Activated CD4-positive, alpha-beta T cell treated with anti-CD3 and anti-CD28 coated beads for 36 hours (primary cell): ENCODE results near the gene SYNE4. TPM values are rescaled to one million over a fixed set of nuclear protein-coding genes. Genes with fewer than 3 reads are reported as not detected.
"Not testable (repeated sequence)": the region's sequence is repeated elsewhere in the genome, so short reads cannot be mapped to it uniquely, and the experiment has no call there.

ENCODE experiments used
- ATAC-seq: fragments of 200-7000 bp; cut with Tn5 transposase; one replicate; pipeline ENCODE4 v1.10.0; 2021; ENCODE audit warnings: mild to moderate bottlenecking, moderate library complexity
- CTCF ChIA-PET: fragments of 350-600 bp; sonication (Branson Sonifier 250); formaldehyde crosslinking; loops from one replicate; lab custom pipeline; 2021; ENCODE audit warnings: antibody characterized with exemption; lab: Charles Lee
- POLR2A ChIA-PET: fragments of 350-600 bp; sonication (Branson Sonifier 250); formaldehyde crosslinking; loops from one replicate; lab custom pipeline; 2021; ENCODE audit warnings: antibody characterized with exemption, inconsistent platforms; lab: Charles Lee
- DNase-seq: peaks from one replicate; pipeline ENCODE4 v3.0.0-alpha.2; 2020
- H3K27ac Mint-ChIP-seq: one replicate; pipeline ENCODE4 v1.8.0; 2021; ENCODE audit warnings: mixed read lengths
- H3K27me3 Mint-ChIP-seq: one replicate; pipeline ENCODE4 v1.8.0; 2021; ENCODE audit warnings: mixed read lengths
- H3K36me3 Mint-ChIP-seq: one replicate; pipeline ENCODE4 v1.8.0; 2021; ENCODE audit warnings: low read depth, mixed read lengths
- H3K4me1 Mint-ChIP-seq: one replicate; pipeline ENCODE4 v1.8.0; 2021; ENCODE audit warnings: mixed read lengths
- H3K4me3 Mint-ChIP-seq: one replicate; pipeline ENCODE4 v1.8.0; 2021; ENCODE audit warnings: mild to moderate bottlenecking, moderate library complexity, mixed read lengths
- H3K9me3 Mint-ChIP-seq: one replicate; pipeline ENCODE4 v1.8.0; 2021; ENCODE audit warnings: low read depth, mixed read lengths
- intact Hi-C, 2 experiments: fragments of 100-400 bp; cut with DNase I in 1 of 2; cut with micrococcal nuclease in 1 of 2; formaldehyde crosslinking; loops; one replicate each; pipeline versions ENCODE4 v1.14.2 to v1.15.1; 2022 to 2024; cut with DNase I, micrococcal nuclease
- total RNA-seq, 2 experiments: library from RNA; stranded (reverse); gene quantifications; one replicate each; pipeline ENCODE4 v1.2.3, GENCODE V29; 2021

The SYNE4 gene
- total RNA-seq, 2 experiments from 2014 or later, result 1.6 to 1.7 TPM

DNA sequence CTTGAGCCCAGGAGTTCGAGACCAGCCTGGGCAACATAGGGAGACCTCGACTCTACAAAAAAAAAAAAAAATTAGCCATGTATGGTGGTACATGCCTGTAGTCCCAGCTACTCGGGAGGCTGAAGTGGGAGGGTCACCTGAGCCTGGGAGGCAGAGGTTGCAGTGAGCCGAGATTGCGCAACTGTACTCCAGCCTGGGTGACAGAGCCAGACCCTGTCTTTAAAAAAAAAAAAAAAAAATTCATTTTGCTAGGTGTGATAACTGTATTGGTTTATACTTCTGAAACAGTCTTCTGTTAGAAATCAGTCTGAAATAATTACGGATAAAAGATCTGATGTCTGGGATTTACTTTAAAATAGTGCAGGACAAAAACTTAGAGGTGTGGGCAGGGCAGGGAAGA is 32.5 kb upstream of the SYNE4 start:
- H3K27me3 Mint-ChIP-seq, ATAC-seq, intact Hi-C loops, H3K4me3 Mint-ChIP-seq, DNase-seq, POLR2A ChIA-PET, H3K36me3 Mint-ChIP-seq, H3K9me3 Mint-ChIP-seq, H3K27ac Mint-ChIP-seq, H3K4me1 Mint-ChIP-seq: not testable (repeated sequence)
- CTCF ChIA-PET, result interaction anchor here (0.7 kb wide), 1 partner anchor 72 kb away, joined by 4 read pairs; no protein-coding TSS in a partner anchor

DNA sequence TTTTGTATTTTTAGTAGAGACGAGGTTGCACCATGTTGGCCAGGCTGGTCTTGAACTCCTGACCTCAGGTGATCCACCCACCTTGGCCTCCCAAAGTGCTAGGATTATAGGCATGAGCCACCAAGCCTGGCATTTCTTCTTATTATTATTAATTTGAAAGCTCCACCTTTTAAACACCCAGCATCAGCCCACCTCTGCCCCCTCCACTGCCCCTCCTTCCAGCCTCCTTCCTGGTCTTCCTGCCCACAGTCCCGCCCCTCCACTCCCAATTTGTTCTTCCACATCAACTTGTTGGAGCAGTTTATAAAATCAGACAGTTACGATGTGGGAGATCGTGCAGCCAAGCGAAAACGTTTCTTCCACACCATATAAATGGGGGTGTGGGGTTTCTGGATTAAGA is 31.9 kb upstream of the SYNE4 start:
- Mint-ChIP-seq H3K4me1 (peaks cover 14% of the 10 kb centered on the region), H3K9me3 (no peaks in the 10 kb centered on the region), H3K36me3 (peaks cover 5% of the 10 kb centered on the region), H3K27ac (no peak overlapping the region), H3K27me3 (no peaks in the 10 kb centered on the region), H3K4me3 (no peak overlapping the region)
- CTCF ChIA-PET, result interaction anchor here (0.7 kb wide), 1 partner anchor 72 kb away, joined by 4 read pairs; no protein-coding TSS in a partner anchor
- ATAC-seq (no peak), DNase-seq (no peak)
- intact Hi-C loops, result no loop called here
- POLR2A ChIA-PET, result no interaction called here

DNA sequence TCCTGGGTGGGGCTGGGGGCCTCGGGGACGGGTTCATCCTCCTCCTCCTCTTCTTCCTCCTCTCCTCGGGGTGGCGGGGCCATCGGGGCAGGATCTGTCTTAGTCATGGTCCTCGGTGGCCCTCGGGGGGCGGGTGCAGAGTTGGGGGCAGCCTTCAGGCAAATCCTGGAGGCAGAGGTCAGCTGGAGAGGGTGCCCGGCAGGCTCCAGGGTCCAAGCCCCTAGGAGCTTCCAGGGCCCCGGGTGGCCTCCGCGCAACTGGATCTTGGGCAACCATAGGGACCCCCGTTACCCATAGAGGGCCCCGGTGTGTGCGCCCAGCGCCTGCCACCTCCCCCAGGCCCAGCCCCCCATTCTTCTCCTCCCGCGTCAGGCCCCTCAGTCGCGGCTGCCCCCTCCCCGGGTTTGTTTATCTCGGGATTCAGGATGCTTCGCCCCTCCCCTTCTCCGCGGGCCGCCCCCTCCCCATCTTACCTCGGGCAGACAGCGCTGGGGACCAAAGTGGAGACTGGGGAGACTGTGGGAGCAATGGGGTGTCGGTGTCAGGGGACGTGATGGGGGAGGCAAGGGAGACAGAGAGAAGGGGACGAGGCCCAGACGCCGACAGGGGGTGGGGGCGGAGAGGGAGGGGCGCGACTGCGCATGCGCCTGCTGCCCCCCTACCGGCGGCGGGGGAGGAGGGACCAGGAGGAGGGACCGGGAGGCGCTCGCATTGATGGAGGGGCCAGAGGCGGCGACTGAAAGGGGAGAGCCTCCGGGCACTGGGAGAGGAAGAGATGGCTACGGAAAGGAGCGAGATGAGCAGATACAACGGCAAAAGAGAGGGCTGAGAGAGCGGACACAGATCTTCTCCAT is 23.9 kb upstream of the SYNE4 start, which contains the start of gene CLIP3:
Gene CLIP3, minus strand, starts transcription at position 623 of the 854 bp plus-strand sequence. Its CDS starts 516 bp downstream, at position 107.
- peak within 1 kb of the TSS; percentile 32 for H3K4me3 Mint-ChIP-seq
- POLR2A ChIA-PET, result no interaction called here
- DNase-seq, result peak; percentile 56
- CTCF ChIA-PET, result no interaction called here
- peaks cover 32% of the 10 kb centered on the region for H3K4me1 Mint-ChIP-seq
- H3K36me3 Mint-ChIP-seq, result peaks cover 24% of the 10 kb centered on the region
- no peaks in the 10 kb centered on the region for H3K27me3 Mint-ChIP-seq
- peak; percentile 42 for ATAC-seq
- intact Hi-C loops, result no loop called here
- no peaks in the 10 kb centered on the region for H3K9me3 Mint-ChIP-seq
- H3K27ac Mint-ChIP-seq, result no peak within 1 kb of the TSS

DNA sequence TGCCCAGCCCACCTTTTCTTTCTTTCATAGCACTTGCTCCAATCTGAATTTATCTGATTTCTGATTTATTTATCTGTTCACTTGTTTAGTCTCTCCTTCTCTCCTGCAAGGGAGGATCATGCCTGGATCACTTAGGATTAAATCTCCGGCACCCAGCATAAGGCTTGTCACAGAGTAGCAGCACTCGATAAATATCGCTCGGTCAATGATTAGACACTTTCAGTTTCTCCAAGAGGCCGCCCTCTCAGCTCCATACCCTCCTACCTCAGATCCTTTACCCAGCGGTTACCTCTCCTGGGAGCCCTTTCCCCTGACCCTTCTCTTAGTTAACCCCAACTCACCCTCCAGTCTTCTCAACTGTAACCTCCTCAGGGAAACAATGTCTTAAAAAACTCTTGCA is 22.7 kb upstream of the SYNE4 start:
- intact Hi-C loops, result no loop called here
- Mint-ChIP-seq H3K27ac (no peak overlapping the region), H3K9me3 (no peaks in the 10 kb centered on the region), H3K36me3 (peaks cover 26% of the 10 kb centered on the region), H3K27me3 (no peaks in the 10 kb centered on the region), H3K4me1 (peaks cover 24% of the 10 kb centered on the region), H3K4me3 (no peak overlapping the region)
- DNase-seq (no peak), ATAC-seq (no peak)
- CTCF ChIA-PET, result no interaction called here
- POLR2A ChIA-PET, result no interaction called here

DNA sequence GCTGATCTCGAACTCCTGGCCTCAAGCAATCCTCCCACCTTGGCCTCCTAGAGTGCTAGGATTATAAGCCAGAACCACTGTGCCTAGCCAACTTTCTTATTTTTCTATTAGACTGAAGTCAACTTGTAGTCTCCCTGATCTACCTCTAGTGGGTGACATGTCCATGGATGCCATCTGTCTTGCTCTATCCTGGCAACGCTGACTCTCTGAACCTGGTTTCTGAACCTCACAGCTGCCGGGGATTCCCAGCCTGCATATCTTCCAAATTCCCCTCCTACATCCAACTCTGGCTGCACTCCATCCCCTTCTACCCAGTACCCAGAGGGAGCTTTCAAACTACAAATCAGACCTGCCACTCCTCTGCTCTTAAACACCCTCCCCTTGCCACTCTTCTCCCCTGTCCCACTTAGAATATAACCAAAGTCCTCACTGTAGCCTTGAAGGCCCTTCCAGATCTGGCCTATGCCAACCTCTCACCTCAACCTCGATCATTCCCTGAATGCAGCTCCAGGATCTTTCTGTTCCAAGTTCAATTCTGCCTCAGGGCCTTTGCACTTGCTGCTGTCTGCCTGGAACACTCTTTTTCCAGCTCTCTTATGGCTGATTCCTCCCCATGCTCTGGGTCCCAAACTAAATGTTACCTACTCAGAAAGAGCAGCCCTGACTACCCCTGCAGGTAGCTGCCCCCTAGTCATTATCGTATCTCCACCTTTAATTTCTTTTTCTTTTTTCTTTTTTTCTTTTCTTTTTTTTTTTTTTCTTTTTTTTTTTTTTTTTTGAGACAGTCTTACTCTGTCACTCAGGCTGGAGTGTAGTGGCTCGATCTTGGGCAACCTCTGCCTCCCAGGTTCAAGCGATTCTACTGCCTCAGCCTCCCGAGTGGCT is 21.9 kb upstream of the SYNE4 start:
- intact Hi-C loops, result no loop called here
- no peaks in the 10 kb centered on the region for H3K9me3 Mint-ChIP-seq
- ChIA-PET CTCF (no interaction called here), POLR2A (no interaction called here)
- DNase-seq, result no peak
- H3K4me1 Mint-ChIP-seq, result peaks cover 18% of the 10 kb centered on the region
- no peak overlapping the region for H3K27ac Mint-ChIP-seq
- ATAC-seq, result no peak
- peaks cover 26% of the 10 kb centered on the region for H3K36me3 Mint-ChIP-seq
- H3K27me3 Mint-ChIP-seq, result no peaks in the 10 kb centered on the region
- no peak overlapping the region for H3K4me3 Mint-ChIP-seq

DNA sequence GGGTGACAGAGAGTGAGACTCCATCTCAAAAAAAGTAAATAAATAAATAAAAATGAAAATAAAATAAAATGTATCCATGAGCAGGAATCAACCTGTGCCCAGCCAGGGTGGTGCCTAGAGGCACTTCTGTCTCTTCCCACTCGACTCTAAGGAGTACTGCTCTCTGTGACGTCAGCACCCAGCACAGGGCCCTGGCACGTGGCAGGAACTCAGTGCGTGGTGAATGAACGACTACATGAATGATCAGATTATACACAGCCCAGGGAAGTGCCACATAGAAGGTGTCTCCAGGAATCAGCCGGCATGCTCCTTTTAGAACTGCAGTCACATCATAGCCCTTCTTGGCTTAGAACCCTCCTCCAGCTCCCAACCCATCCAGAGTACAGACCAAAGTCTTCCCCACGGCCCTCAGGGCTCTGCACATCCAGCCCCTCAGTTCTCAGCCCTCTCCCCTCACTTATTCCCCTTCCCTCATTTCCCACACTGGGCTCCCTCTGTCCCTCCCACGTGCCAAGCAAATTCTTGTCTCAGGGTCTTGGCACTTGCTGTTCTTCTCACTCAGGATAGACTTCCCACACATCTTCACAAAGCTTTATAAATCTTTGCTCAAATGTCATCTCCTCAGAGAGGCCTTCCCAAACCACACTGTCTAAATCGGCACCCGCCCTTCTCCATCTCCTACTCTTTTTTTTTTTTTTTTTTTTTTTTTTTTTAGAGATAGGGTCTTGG is 19.9 kb upstream of the SYNE4 start:
- peaks cover 20% of the 10 kb centered on the region for H3K36me3 Mint-ChIP-seq
- intact Hi-C loops, result no loop called here
- H3K27me3 Mint-ChIP-seq, result no peaks in the 10 kb centered on the region
- peaks cover 9% of the 10 kb centered on the region for H3K4me1 Mint-ChIP-seq
- ChIA-PET CTCF (no interaction called here), POLR2A (interaction anchor here (0.6 kb wide), 1 partner anchor 266 kb away, joined by 7 read pairs; no protein-coding TSS in a partner anchor)
- H3K27ac Mint-ChIP-seq, result no peak overlapping the region
- no peak for ATAC-seq
- H3K4me3 Mint-ChIP-seq, result no peak overlapping the region
- DNase-seq, result no peak
- no peaks in the 10 kb centered on the region for H3K9me3 Mint-ChIP-seq

DNA sequence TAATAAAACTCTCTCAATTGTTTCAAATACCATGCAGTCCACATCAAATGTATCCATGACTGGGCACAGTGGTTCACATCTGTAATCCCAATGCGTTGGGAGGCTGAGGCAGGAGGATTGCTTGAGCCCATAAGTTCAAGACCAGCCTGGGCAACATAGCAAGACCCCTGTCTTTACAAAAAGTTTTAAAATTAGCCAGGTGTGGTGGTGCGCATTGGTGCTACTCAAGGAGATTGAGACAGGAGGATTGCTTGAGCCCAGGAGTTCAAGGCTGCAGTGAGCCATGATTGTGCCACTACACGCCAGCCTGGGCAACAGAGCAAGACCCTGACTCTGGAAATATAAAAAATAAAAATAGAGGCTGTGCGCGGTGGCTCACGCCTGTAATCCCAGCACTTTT is 19.1 kb upstream of the SYNE4 start:
- ATAC-seq, result no peak
- Mint-ChIP-seq H3K4me1 (peaks cover 5% of the 10 kb centered on the region), H3K4me3 (no peak overlapping the region), H3K27me3 (no peaks in the 10 kb centered on the region), H3K36me3 (peaks cover 25% of the 10 kb centered on the region), H3K27ac (no peak overlapping the region), H3K9me3 (no peaks in the 10 kb centered on the region)
- no peak for DNase-seq
- intact Hi-C loops, result no loop called here
- CTCF ChIA-PET, result no interaction called here
- POLR2A ChIA-PET, result no interaction called here

DNA sequence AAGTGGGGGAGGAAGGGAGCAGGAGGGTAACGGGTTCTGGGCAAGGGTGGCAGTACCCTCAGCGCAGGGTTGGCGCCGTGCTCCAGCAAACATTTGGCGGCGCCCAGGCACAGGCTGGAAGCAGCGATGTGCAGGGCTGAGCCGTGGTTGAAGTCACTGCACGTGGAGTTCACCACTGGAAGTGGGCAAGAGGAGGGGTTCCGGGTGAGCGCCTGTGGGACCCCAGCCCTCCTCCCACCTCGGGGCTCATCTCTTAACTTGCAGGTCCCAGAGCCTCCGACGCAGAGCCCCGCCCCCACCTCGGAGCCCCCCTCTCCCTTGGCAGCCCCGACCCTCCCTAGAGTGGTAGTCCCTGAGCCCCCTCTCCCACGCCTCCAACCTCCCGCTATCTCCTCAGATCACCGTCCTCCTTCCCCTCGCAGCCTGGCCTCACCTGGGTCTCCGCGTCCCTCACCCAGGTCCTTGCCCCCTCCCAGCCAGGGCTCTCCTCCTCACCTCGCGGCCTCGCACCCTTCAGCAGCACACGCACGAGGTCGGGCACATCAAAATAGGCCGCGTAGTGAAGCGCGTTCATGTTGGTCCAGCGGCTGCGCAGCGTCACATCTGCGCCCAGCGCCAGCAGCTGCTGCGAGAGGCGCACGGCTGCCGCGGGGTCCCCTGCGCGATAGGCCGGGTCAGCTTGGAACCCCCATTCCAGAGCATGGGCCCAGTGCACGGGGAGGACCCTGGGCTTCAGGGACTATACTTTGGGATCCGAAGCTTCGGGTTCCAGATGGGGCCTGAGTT is 17.7 kb upstream of the SYNE4 start:
- POLR2A ChIA-PET, result no interaction called here
- ATAC-seq (no peak), DNase-seq (no peak)
- Mint-ChIP-seq H3K9me3 (no peaks in the 10 kb centered on the region), H3K27ac (no peak overlapping the region), H3K4me1 (no peaks in the 10 kb centered on the region), H3K4me3 (no peak overlapping the region), H3K36me3 (peaks cover 26% of the 10 kb centered on the region), H3K27me3 (no peaks in the 10 kb centered on the region)
- intact Hi-C loops, result no loop called here
- CTCF ChIA-PET, result interaction anchor here (0.7 kb wide), 1 partner anchor 28 kb away, joined by 4 read pairs; no protein-coding TSS in a partner anchor

DNA sequence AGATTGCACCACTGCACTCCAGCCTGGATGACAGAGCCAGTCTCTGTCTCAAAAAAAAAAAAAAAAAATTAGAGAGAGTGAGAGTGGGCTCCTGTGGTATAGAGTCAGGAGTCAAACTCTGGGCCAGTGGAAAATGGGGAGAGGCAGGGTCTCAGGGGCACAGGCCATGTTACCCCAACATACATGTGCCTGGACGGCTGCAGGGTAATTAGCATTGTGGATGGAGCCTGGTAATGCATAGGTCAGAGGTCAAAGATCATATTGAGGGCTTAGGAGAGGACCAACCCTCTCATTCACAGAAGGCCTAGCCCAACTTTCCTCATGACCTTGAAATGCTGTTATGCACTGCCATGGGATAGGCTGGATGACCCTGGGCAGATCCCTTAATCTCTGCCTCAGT is 16.9 kb upstream of the SYNE4 start:
- intact Hi-C loops, result no loop called here
- Mint-ChIP-seq H3K9me3 (no peaks in the 10 kb centered on the region), H3K4me1 (no peaks in the 10 kb centered on the region), H3K27ac (no peak overlapping the region), H3K4me3 (no peak overlapping the region), H3K27me3 (no peaks in the 10 kb centered on the region), H3K36me3 (peaks cover 30% of the 10 kb centered on the region)
- DNase-seq (no peak), ATAC-seq (no peak)
- ChIA-PET CTCF (interaction anchor here (0.7 kb wide), 1 partner anchor 29 kb away, joined by 4 read pairs; no protein-coding TSS in a partner anchor), POLR2A (no interaction called here)

DNA sequence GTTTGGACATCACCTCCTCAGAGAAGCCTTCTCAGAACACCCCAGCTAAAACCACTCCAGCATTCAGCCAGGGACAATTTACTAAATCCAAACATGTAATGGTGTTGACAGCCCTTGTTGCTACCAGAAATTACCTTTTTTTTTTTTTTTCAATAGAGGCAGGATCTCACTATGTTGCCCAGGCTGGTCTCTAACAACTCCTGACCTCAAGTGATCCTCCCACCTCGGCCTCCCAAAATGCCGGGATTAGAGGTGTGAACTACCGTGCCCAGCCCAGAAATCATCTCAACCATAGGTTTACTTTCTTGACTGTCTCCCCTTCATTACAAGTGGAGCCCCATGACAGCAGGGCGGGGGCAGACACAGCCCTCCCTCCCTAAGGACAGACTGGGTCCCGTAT is 14.8 kb upstream of the SYNE4 start:
- Mint-ChIP-seq H3K27ac (no peak overlapping the region), H3K9me3 (no peaks in the 10 kb centered on the region), H3K4me3 (no peak overlapping the region), H3K4me1 (no peaks in the 10 kb centered on the region), H3K36me3 (peaks cover 24% of the 10 kb centered on the region), H3K27me3 (no peaks in the 10 kb centered on the region)
- no peak for DNase-seq
- ChIA-PET CTCF (no interaction called here), POLR2A (no interaction called here)
- no peak for ATAC-seq
- intact Hi-C loops, result no loop called here
